SK-N-SH (cell line): ENCODE measurements around the gene RNF215.

Experiments
- EP300 ChIP-seq, 2 experiments: IDR thresholded peaks; 2 replicates each; pipeline versions ENCODE4 v1.4.0 to v1.6.1; 2012; ENCODE audit warnings: borderline replicate concordance in 1 of 2, low read depth in 1 of 2, low read length in 1 of 2
- EZH2phosphoT487 ChIP-seq: fragments of 200-600 bp; sonication (generic); IDR thresholded peaks from 2 replicates; pipeline ENCODE4 v1.6.1; 2017; ENCODE audit warnings: low read depth, mixed run types, mild to moderate bottlenecking, antibody characterized with exemption, moderate library complexity, borderline replicate concordance
- MXI1 ChIP-seq: IDR thresholded peaks from 2 replicates; pipeline ENCODE4 v1.6.1; 2012; ENCODE audit warnings: mild to moderate bottlenecking, low read depth, low read length, improper control_type of control experiment
- NFIC ChIP-seq: IDR thresholded peaks from 2 replicates; pipeline ENCODE4 v1.4.0; 2012; ENCODE audit warnings: borderline replicate concordance
- POLR2AphosphoS5 ChIP-seq: IDR thresholded peaks from 2 replicates; pipeline ENCODE4 v1.6.1; 2012; ENCODE audit warnings: low read depth, low read length
- RAD21 ChIP-seq: IDR thresholded peaks from 2 replicates; pipeline ENCODE4 v1.6.1; 2012; ENCODE audit warnings: mild to moderate bottlenecking, low read length
- RXRA ChIP-seq: IDR thresholded peaks from 2 replicates; pipeline ENCODE4 v1.4.0; 2012; ENCODE audit warnings: low read depth, mild to moderate bottlenecking, borderline replicate concordance
- TAF1 ChIP-seq: IDR thresholded peaks from 2 replicates; pipeline ENCODE4 v1.6.1; 2012; ENCODE audit warnings: low read depth, mild to moderate bottlenecking, low read length, moderate library complexity, borderline replicate concordance
- TF ChIP-seq, protein P1 (sequence below): fragments of 200-600 bp; sonication (generic); IDR thresholded peaks from 2 replicates; pipeline ENCODE4 v1.6.1; 2017; ENCODE audit warnings: antibody characterized with exemption, mild to moderate bottlenecking, moderate library complexity

DNA sequence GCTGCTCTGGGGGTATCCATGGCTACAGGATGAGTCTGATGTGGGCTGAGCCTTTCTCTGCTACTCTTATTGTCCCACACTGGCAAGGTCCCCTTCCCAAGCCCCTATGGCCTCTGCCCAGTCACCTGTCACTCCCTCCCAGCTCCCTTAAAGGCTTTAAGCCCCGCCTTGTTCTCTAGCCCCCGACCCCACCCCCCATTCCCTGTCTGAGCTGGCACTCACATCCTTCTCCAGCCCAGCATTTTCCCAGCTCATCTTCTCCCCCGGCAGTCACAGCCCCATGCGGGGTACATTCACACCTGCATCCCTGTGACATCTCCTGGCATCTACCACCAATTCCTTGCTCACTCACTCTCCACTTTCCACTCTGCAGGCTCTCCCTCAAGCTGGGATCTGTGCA lies 42.7 kb upstream of the RNF215 start:
- TF ChIP-seq RAD21 (no peak), EP300 (IDR thresholded peaks at IDR 0.05; ENCODE audit: borderline replicate concordance in 1 of 2, low read depth in 1 of 2, low read length in 1 of 2) (no peak), EZH2phosphoT487 (no peak), NFIC (no peak), TAF1 (no peak), POLR2AphosphoS5 (no peak), MXI1 (no peak), RXRA (no peak)
- TF ChIP-seq, protein P1, sequence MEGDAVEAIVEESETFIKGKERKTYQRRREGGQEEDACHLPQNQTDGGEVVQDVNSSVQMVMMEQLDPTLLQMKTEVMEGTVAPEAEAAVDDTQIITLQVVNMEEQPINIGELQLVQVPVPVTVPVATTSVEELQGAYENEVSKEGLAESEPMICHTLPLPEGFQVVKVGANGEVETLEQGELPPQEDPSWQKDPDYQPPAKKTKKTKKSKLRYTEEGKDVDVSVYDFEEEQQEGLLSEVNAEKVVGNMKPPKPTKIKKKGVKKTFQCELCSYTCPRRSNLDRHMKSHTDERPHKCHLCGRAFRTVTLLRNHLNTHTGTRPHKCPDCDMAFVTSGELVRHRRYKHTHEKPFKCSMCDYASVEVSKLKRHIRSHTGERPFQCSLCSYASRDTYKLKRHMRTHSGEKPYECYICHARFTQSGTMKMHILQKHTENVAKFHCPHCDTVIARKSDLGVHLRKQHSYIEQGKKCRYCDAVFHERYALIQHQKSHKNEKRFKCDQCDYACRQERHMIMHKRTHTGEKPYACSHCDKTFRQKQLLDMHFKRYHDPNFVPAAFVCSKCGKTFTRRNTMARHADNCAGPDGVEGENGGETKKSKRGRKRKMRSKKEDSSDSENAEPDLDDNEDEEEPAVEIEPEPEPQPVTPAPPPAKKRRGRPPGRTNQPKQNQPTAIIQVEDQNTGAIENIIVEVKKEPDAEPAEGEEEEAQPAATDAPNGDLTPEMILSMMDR, result no peak
